PC-9 (cell line): ENCODE data around the gene SYCN. TPM values are rescaled to one million over a fixed set of nuclear protein-coding genes. Genes with fewer than 3 reads are reported as not detected.

Experiments used
- BruUV-seq: library from RNA; stranded (reverse); fragments of 400-500 nt; replicated peaks from 2 replicates; lab custom pipeline; 2021; lab: Mats Ljungman, UMichigan
- CTCF ChIA-PET: fragments of 300-600 bp; sonication (Branson Sonifier 250); formaldehyde crosslinking; loops from one replicate; lab custom pipeline; 2022; ENCODE audit warnings: antibody characterized with exemption; lab: Charles Lee
- POLR2A ChIA-PET: fragments of 300-600 bp; sonication (Branson Sonifier 250); formaldehyde crosslinking; loops from one replicate; lab custom pipeline; 2022; ENCODE audit warnings: antibody characterized with exemption; ENCODE audit not compliant: unreplicated experiment; lab: Charles Lee
- DNase-seq, 2 experiments: peaks; one replicate each; pipeline versions ENCODE4 v3.0.0 to v3.0.0-alpha.2; 2015 to 2022; ENCODE audit warnings: mixed read lengths in 1 of 2
- H2AFZ ChIP-seq: fragments of 200-600 bp; sonication (generic); 2 replicates; pipeline ENCODE4 v1.8.1; 2017; ENCODE audit warnings: antibody characterized with exemption
- H3F3A ChIP-seq: fragments of 200-600 bp; sonication (generic); 2 replicates; pipeline ENCODE4 v1.8.1; 2017; ENCODE audit warnings: antibody characterized with exemption, mild to moderate bottlenecking, low read depth; ENCODE audit not compliant: insufficient read depth
- H3K27ac ChIP-seq: fragments of 200-600 bp; sonication (generic); 2 replicates; pipeline ENCODE4 v1.6.1; 2016; ENCODE audit warnings: mixed run types
- H3K27me3 ChIP-seq: fragments of 200-600 bp; sonication (generic); 2 replicates; pipeline ENCODE4 v1.6.1; 2016; ENCODE audit warnings: low read depth, mixed run types; ENCODE audit not compliant: insufficient read depth
- H3K36me3 ChIP-seq: fragments of 200-600 bp; sonication (generic); 2 replicates; pipeline ENCODE4 v1.6.1; 2016; ENCODE audit warnings: low read depth, mixed run types
- H3K4me1 ChIP-seq: fragments of 200-600 bp; sonication (generic); replicated peaks from 2 replicates; pipeline ENCODE4 v1.6.1; 2016; ENCODE audit warnings: mixed run types; ENCODE audit not compliant: insufficient read depth
- H3K4me2 ChIP-seq: fragments of 200-600 bp; sonication (generic); 2 replicates; pipeline ENCODE4 v1.6.1; 2017; ENCODE audit warnings: mixed run types
- H3K4me3 ChIP-seq: fragments of 200-600 bp; sonication (generic); 2 replicates; pipeline ENCODE4 v1.6.1; 2016; ENCODE audit warnings: mixed run types
- H3K79me2 ChIP-seq: fragments of 200-600 bp; sonication (generic); 2 replicates; pipeline ENCODE4 v1.6.1; 2017; ENCODE audit warnings: low read depth, mixed run types
- H3K9me2 ChIP-seq: fragments of 200-600 bp; sonication (generic); 2 replicates; pipeline ENCODE4 v1.8.1; 2017; ENCODE audit warnings: mild to moderate bottlenecking; ENCODE audit not compliant: insufficient read depth
- H3K9me3 ChIP-seq: fragments of 200-600 bp; sonication (generic); 2 replicates; pipeline ENCODE4 v1.8.1; 2016; ENCODE audit warnings: low read depth; ENCODE audit not compliant: insufficient read depth
- H4K20me1 ChIP-seq: fragments of 200-600 bp; sonication (generic); 2 replicates; pipeline ENCODE4 v1.8.1; 2017; ENCODE audit not compliant: insufficient read depth
- EZH2 ChIP-seq: fragments of 200-600 bp; sonication (generic); IDR thresholded peaks from 2 replicates; pipeline ENCODE4 v1.8.0; 2017; ENCODE audit warnings: antibody characterized with exemption, low read depth
- intact Hi-C: fragments of 100-400 bp; cut with micrococcal nuclease; formaldehyde crosslinking; loops from one replicate; pipeline ENCODE4 v1.10.0; 2022; ENCODE audit not compliant: unreplicated experiment
- total RNA-seq: library from RNA; stranded (reverse); gene quantifications from 2 replicates; pipeline ENCODE4 v1.2.3, GENCODE V29; 2021
- TF ChIP-seq, protein P1 (sequence below): fragments of 200-600 bp; sonication (generic); conservative IDR thresholded peaks from 2 replicates; pipeline ENCODE4 v1.6.1; 2017; ENCODE audit warnings: mixed run types, antibody characterized with exemption, mild to moderate bottlenecking, moderate library complexity

Gene SYCN
- total RNA-seq, 1 experiment from 2014 or later, result not detected

DNA sequence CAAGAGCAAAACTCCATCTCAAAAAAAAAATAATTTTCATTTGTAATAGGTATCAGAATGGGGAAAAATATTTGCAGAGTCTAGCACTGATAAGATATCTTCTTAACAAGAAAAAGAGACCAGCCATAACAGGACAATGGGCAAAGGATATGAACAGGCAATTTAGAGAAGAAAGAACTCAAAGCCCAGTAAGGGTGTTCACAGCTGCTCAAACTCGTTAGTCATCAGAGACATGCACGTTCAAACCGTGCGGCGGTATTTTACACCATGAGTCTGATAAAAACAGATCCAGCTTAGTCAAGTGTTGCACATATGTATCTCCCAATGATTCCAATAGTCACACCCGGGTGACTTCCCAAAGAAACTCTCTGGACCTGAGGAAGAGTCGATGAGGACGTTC, 21.0 kb downstream of the SYCN start:
- Histone ChIP-seq H3K9me3 (no peaks in the 10 kb centered on the region), H3K27me3 (no peaks in the 10 kb centered on the region), H2AFZ (no peak overlapping the region), H3K4me1 (no peaks in the 10 kb centered on the region), H3K79me2 (no peaks in the 10 kb centered on the region), H3K9me2 (no peaks in the 10 kb centered on the region), H3F3A (peaks cover 17% of the 10 kb centered on the region; the same call in 1 of the 2 replicates), H3K36me3 (no peaks in the 10 kb centered on the region), H3K27ac (no peak overlapping the region), H3K4me2 (no peak overlapping the region), H4K20me1 (no peaks in the 10 kb centered on the region), H3K4me3 (no peak overlapping the region)
- CTCF ChIA-PET, result no interaction called here
- BruUV-seq, result no TSS peak
- POLR2A ChIA-PET, result no interaction called here
- TF ChIP-seq, protein P1, sequence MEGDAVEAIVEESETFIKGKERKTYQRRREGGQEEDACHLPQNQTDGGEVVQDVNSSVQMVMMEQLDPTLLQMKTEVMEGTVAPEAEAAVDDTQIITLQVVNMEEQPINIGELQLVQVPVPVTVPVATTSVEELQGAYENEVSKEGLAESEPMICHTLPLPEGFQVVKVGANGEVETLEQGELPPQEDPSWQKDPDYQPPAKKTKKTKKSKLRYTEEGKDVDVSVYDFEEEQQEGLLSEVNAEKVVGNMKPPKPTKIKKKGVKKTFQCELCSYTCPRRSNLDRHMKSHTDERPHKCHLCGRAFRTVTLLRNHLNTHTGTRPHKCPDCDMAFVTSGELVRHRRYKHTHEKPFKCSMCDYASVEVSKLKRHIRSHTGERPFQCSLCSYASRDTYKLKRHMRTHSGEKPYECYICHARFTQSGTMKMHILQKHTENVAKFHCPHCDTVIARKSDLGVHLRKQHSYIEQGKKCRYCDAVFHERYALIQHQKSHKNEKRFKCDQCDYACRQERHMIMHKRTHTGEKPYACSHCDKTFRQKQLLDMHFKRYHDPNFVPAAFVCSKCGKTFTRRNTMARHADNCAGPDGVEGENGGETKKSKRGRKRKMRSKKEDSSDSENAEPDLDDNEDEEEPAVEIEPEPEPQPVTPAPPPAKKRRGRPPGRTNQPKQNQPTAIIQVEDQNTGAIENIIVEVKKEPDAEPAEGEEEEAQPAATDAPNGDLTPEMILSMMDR, result no peak
- TF ChIP-seq EZH2, result no peak
- no peak for DNase-seq
- intact Hi-C loops, result no loop called here

DNA sequence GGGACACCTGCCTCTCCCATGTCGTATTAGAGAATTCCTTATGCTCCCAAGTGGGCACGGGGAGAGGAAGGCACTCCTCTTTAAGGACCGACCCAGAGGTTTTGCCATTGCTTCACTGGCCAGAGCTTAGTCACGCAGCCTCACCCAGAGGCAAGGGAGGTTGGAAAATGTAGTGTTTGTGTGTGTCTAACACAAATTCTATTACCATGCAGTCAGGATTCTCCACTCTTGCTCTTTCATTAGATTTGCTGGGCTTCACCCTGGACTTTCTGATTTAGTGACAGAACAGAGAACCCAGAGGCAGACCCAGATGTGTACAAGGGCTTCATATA, 21.9 kb downstream of the SYCN start:
- Histone ChIP-seq H3K9me3 (no peaks in the 10 kb centered on the region), H3K36me3 (no peaks in the 10 kb centered on the region), H3K27me3 (no peaks in the 10 kb centered on the region), H3K4me3 (no peak overlapping the region), H2AFZ (no peak overlapping the region), H3K79me2 (no peaks in the 10 kb centered on the region), H3F3A (peaks cover 17% of the 10 kb centered on the region; the same call in 1 of the 2 replicates), H4K20me1 (no peaks in the 10 kb centered on the region), H3K4me2 (no peak overlapping the region), H3K27ac (no peak overlapping the region), H3K9me2 (no peaks in the 10 kb centered on the region), H3K4me1 (no peaks in the 10 kb centered on the region)
- TF ChIP-seq, protein P1, result no peak
- no peak for TF ChIP-seq EZH2
- DNase-seq, result no peak
- intact Hi-C loops, result no loop called here
- no TSS peak for BruUV-seq
- POLR2A ChIA-PET, result no interaction called here
- CTCF ChIA-PET, result no interaction called here

GRCh38 chr19:39181500-39182173, 22.4 kb downstream of the SYCN start:
- no peak for TF ChIP-seq EZH2
- no peaks in the 10 kb centered on the region for H3K36me3 ChIP-seq
- H3K9me3 ChIP-seq, result no peaks in the 10 kb centered on the region
- no peak overlapping the region for H2AFZ ChIP-seq
- H3K4me3 ChIP-seq, result no peak overlapping the region
- intact Hi-C loops, result no loop called here
- H3K27ac ChIP-seq, result no peak overlapping the region
- DNase-seq, result no peak
- no peaks in the 10 kb centered on the region for H3K79me2 ChIP-seq
- no peaks in the 10 kb centered on the region for H3K27me3 ChIP-seq
- ChIA-PET POLR2A (interaction anchor here (0.6 kb wide), 1 partner anchor 891 kb away, joined by 5 read pairs; no protein-coding TSS in a partner anchor), CTCF (no interaction called here)
- H4K20me1 ChIP-seq, result no peaks in the 10 kb centered on the region
- BruUV-seq, result no TSS peak
- H3K4me1 ChIP-seq, result no peaks in the 10 kb centered on the region
- no peak overlapping the region for H3K4me2 ChIP-seq
- H3F3A ChIP-seq, result peaks cover 17% of the 10 kb centered on the region; the same call in 1 of the 2 replicates
- no peaks in the 10 kb centered on the region for H3K9me2 ChIP-seq
